ENCODE results near the gene TEAD2. TPM values are rescaled to one million over a fixed set of nuclear protein-coding genes. Genes with fewer than 3 reads are reported as not detected.

Gene TEAD2
- total and polyA plus RNA-seq, 9 of the 15 experiments (the other 6 are each of a cell fraction or from before 2014, with no cell fraction given), result 1.6 to 27.0 (median 13.9) TPM

- no peak for TF ChIP-seq E2F8 (IDR thresholded peaks at IDR 0.05; ENCODE audit: low read depth, partially characterized antibody)
- no peak for TF ChIP-seq PCBP2 (IDR thresholded peaks at IDR 0.05; ENCODE audit: low read depth, low read length, poor library complexity, severe bottlenecking)
- no peak for TF ChIP-seq NR4A1 (CRISPR knock-in tag; IDR thresholded peaks at IDR 0.05)
- TF ChIP-seq NR4A1 (tag; IDR thresholded peaks at IDR 0.05), result no peak
- no peak for TF ChIP-seq ETV1 (tag; conservative IDR thresholded peaks at IDR 0.05; ENCODE audit: low read depth)
- TF ChIP-seq NR3C1 (CRISPR knock-in tag; IDR thresholded peaks at IDR 0.05), result no peak
- TF ChIP-seq ERF (CRISPR knock-in tag; IDR thresholded peaks at IDR 0.05), result no peak
- no peak for TF ChIP-seq ZSCAN32 (CRISPR knock-in tag; IDR thresholded peaks at IDR 0.05)
- no peak for TF ChIP-seq ZNF717 (CRISPR knock-in tag; IDR thresholded peaks at IDR 0.05)
- TF ChIP-seq PTTG1 (tag; IDR thresholded peaks at IDR 0.05; ENCODE audit: low read depth), result no peak
- TF ChIP-seq PTRF (tag; IDR thresholded peaks at IDR 0.05), result no peak
- no peak for TF ChIP-seq ZBED1 (IDR thresholded peaks at IDR 0.05)
- TF ChIP-seq EZH2 (IDR thresholded peaks at IDR 0.05; ENCODE audit: borderline replicate concordance, low read depth, low read length), result no peak
- TF ChIP-seq, protein P1, sequence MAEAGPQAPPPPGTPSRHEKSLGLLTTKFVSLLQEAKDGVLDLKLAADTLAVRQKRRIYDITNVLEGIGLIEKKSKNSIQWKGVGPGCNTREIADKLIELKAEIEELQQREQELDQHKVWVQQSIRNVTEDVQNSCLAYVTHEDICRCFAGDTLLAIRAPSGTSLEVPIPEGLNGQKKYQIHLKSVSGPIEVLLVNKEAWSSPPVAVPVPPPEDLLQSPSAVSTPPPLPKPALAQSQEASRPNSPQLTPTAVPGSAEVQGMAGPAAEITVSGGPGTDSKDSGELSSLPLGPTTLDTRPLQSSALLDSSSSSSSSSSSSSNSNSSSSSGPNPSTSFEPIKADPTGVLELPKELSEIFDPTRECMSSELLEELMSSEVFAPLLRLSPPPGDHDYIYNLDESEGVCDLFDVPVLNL (CRISPR knock-in tag; IDR thresholded peaks at IDR 0.05; ENCODE audit: low read depth), result no peak
- no peak for TF ChIP-seq ZNF175 (CRISPR knock-in tag; IDR thresholded peaks at IDR 0.05; ENCODE audit: low read depth)
- TF ChIP-seq, protein P2, sequence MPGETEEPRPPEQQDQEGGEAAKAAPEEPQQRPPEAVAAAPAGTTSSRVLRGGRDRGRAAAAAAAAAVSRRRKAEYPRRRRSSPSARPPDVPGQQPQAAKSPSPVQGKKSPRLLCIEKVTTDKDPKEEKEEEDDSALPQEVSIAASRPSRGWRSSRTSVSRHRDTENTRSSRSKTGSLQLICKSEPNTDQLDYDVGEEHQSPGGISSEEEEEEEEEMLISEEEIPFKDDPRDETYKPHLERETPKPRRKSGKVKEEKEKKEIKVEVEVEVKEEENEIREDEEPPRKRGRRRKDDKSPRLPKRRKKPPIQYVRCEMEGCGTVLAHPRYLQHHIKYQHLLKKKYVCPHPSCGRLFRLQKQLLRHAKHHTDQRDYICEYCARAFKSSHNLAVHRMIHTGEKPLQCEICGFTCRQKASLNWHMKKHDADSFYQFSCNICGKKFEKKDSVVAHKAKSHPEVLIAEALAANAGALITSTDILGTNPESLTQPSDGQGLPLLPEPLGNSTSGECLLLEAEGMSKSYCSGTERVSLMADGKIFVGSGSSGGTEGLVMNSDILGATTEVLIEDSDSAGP (CRISPR knock-in tag; IDR thresholded peaks at IDR 0.05), result no peak
- no peak for TF ChIP-seq TRIM28 (IDR thresholded peaks at IDR 0.05)
- no peak for TF ChIP-seq ZKSCAN1 (IDR thresholded peaks at IDR 0.05; ENCODE audit: low read depth, low read length)
- 0 out of 4 replicates have a peak, but pooled peaks of 1 of the 2 experiments have one; percentile 30 for TF ChIP-seq TEAD1 (CRISPR knock-in tag; IDR thresholded peaks at IDR 0.05)
Observed at GRCh38 chr19:49362048-49362928, at the start of gene TEAD2 (continued).

Measured in K562 (cell line).